K562 (cell line): ENCODE measurements around the gene KDELR3. TPM values are rescaled to one million over a fixed set of nuclear protein-coding genes. Genes with fewer than 3 reads are reported as not detected.

Experiments used
- ATAC-seq: fragments of 200-7000 bp; cut with Tn5 transposase; 3 replicates; pipeline ENCODE4 v1.9.1; 2020; ENCODE audit warnings: moderate library complexity
- BruUV-seq: library from RNA; stranded (reverse); fragments of 400-500 nt; replicated peaks from 2 replicates; lab custom pipeline; 2021; lab: Mats Ljungman, UMichigan
- CTCF ChIA-PET: fragments of 300-600 bp; formaldehyde crosslinking; extraction: SDS; loops from one replicate; lab custom pipeline; 2021; ENCODE audit warnings: low intra/inter-chr PET ratio; lab: Yijun Ruan, JAX
- POLR2A ChIA-PET: fragments of 300-600, 350-650 bp; sonication (Branson Sonifier 250); formaldehyde crosslinking; extraction: SDS; loops from one replicate; lab custom pipeline; 2021; ENCODE audit warnings: antibody characterized with exemption, inconsistent platforms; lab: Yijun Ruan, JAX
- DNase-seq, 4 experiments: peaks; one replicate each; pipeline versions ENCODE4 v3.0.0 to v3.0.0-alpha.2; 2011 to 2018; ENCODE audit warnings: low spot score in 3 of 4, mixed read lengths in 3 of 4; ENCODE audit errors: extremely low read depth in 1 of 4
- FAIRE-seq: peaks from 2 replicates; lab custom pipeline; 2011; peaks lifted over from hg19 to GRCh38; lab: Jason Lieb, UNC
- H2AFZ ChIP-seq: 2 replicates; pipeline ENCODE4 v1.6.0; 2011; ENCODE audit warnings: low read depth, low read length, control low read depth, inconsistent platforms
- H3K27ac ChIP-seq: fragments of 200-600 bp; 3 replicates; pipeline ENCODE4 v1.8.0; 2011; ENCODE audit warnings: low read depth, mild to moderate bottlenecking, control low read depth, inconsistent platforms, low read length, moderate library complexity, mixed read lengths; ENCODE audit errors: extremely low read depth
- H3K27me3 ChIP-seq, 2 experiments: fragments of 300-600 bp in 1 of 2; 2 replicates in 1 of 2; 3 replicates in 1 of 2; pipeline versions ENCODE4 v1.6.0 to v1.8.0; 2011; ENCODE audit warnings: inconsistent platforms in 2 of 2, low read length in 2 of 2, mild to moderate bottlenecking in 1 of 2, mixed read lengths in 1 of 2, moderate library complexity in 1 of 2; ENCODE audit not compliant: control insufficient read depth in 2 of 2, insufficient read depth in 2 of 2
- H3K36me3 ChIP-seq: fragments of 300-600 bp; 3 replicates; pipeline ENCODE4 v1.8.0; 2011; ENCODE audit warnings: mild to moderate bottlenecking, low read length, inconsistent platforms; ENCODE audit not compliant: control insufficient read depth, insufficient read depth
- H3K4me1 ChIP-seq, 2 experiments: fragments of 200-600 bp in 1 of 2; replicated peaks in 1 of 2; 2 replicates in 1 of 2; 3 replicates in 1 of 2; pipeline versions ENCODE4 v1.5.1 to v1.8.0; 2011; ENCODE audit warnings: inconsistent platforms in 2 of 2, low read length in 2 of 2, mild to moderate bottlenecking in 1 of 2, mixed read lengths in 1 of 2, moderate library complexity in 1 of 2; ENCODE audit not compliant: control insufficient read depth in 2 of 2, insufficient read depth in 2 of 2
- H3K4me2 ChIP-seq: 2 replicates; pipeline ENCODE4 v1.6.1; 2011; ENCODE audit warnings: low read length, control low read depth, inconsistent platforms, mixed read lengths; ENCODE audit not compliant: insufficient read depth
- H3K4me3 ChIP-seq: fragments of 200-600 bp; sonication (generic), shearing (Covaris generic); 2 replicates; pipeline ENCODE4 v1.5.1; 2016; ENCODE audit warnings: control low read depth, inconsistent platforms
- H3K79me2 ChIP-seq: fragments of 200-600 bp; 3 replicates; pipeline ENCODE4 v1.8.0; 2011; ENCODE audit warnings: low read length, inconsistent platforms; ENCODE audit not compliant: control insufficient read depth, insufficient read depth
- H3K9ac ChIP-seq, 2 experiments: 2 replicates each; pipeline versions ENCODE4 v1.6.0 to v1.6.1; 2011; ENCODE audit warnings: low read depth in 2 of 2, low read length in 2 of 2, control low read depth in 1 of 2, inconsistent platforms in 1 of 2, mild to moderate bottlenecking in 1 of 2, mixed read lengths in 1 of 2; ENCODE audit not compliant: insufficient read depth in 1 of 2
- H3K9me1 ChIP-seq: one replicate; pipeline ENCODE4 v1.6.0; 2011; ENCODE audit warnings: inconsistent platforms, mild to moderate bottlenecking, low read length, moderate library complexity; ENCODE audit not compliant: control insufficient read depth, insufficient read depth
- H3K9me3 ChIP-seq: replicated peaks from 2 replicates; pipeline ENCODE4 v1.5.1; 2011; ENCODE audit warnings: low read depth, low read length, inconsistent platforms; ENCODE audit not compliant: control insufficient read depth, insufficient read depth
- H4K20me1 ChIP-seq: replicated peaks from 2 replicates; pipeline ENCODE4 v1.6.1; 2011; ENCODE audit warnings: low read length, inconsistent platforms, mixed read lengths; ENCODE audit not compliant: control insufficient read depth, insufficient read depth
- CC2D1A ChIP-seq: fragments of 450-650 bp; IDR thresholded peaks from 2 replicates; pipeline ENCODE4 v1.6.1; 2017; ENCODE audit warnings: mild to moderate bottlenecking
- CHAMP1 ChIP-seq: fragments of 450-650 bp; IDR thresholded peaks from 2 replicates; pipeline ENCODE4 v1.6.1; 2016; ENCODE audit warnings: mild to moderate bottlenecking
- E2F6 ChIP-seq, 2 experiments: IDR thresholded peaks; 2 replicates each; pipeline ENCODE4 v1.6.1; 2011; ENCODE audit warnings: borderline replicate concordance in 1 of 2, control low read depth in 1 of 2, low read depth in 1 of 2, low read length in 1 of 2, mild to moderate bottlenecking in 1 of 2, mixed read lengths in 1 of 2, moderate library complexity in 1 of 2; ENCODE audit not compliant: insufficient read depth in 1 of 2, insufficient read length in 1 of 2, poor library complexity in 1 of 2, severe bottlenecking in 1 of 2; ENCODE audit errors: extremely low read depth in 1 of 2
- FOXA1 ChIP-seq: fragments of 450-650 bp; IDR thresholded peaks from 2 replicates; pipeline ENCODE4 v1.6.1; 2016; ENCODE audit warnings: mild to moderate bottlenecking, borderline replicate concordance
- HNRNPL ChIP-seq: fragments of 200-400 bp; formaldehyde crosslinking; IDR thresholded peaks from 2 replicates; pipeline ENCODE4 v1.6.1; 2017; ENCODE audit warnings: low read depth, mild to moderate bottlenecking, low read length
- ILK ChIP-seq: fragments of 450-650 bp; IDR thresholded peaks from 2 replicates; pipeline ENCODE4 v1.6.1; 2016; ENCODE audit warnings: missing genetic modification characterization, low read depth, mild to moderate bottlenecking, missing compliant biosample characterization, moderate library complexity, borderline replicate concordance
- KAT7 ChIP-seq: sonication (generic); formaldehyde crosslinking; IDR thresholded peaks from 2 replicates; pipeline ENCODE4 v1.8.0; 2022; ENCODE audit warnings: missing genetic modification reagents, mild to moderate bottlenecking, borderline replicate concordance
- MAFG ChIP-seq: fragments of 450-650 bp; conservative IDR thresholded peaks from 2 replicates; pipeline ENCODE4 v1.6.1; 2016; ENCODE audit warnings: missing genetic modification characterization, missing compliant biosample characterization
- NUFIP1 ChIP-seq: fragments of 450-650 bp; IDR thresholded peaks from 2 replicates; pipeline ENCODE4 v1.6.1; 2018; ENCODE audit not compliant: partially characterized antibody
- PURB ChIP-seq: sonication (generic); formaldehyde crosslinking; IDR thresholded peaks from 2 replicates; pipeline ENCODE4 v1.9.0; 2021; ENCODE audit warnings: low read depth, mild to moderate bottlenecking, missing genetic modification reagents
- TAF7 ChIP-seq: fragments of 450-650 bp; IDR thresholded peaks from 2 replicates; pipeline ENCODE4 v1.6.1; 2016; ENCODE audit warnings: missing genetic modification characterization, missing compliant biosample characterization
- ZBTB5 ChIP-seq: fragments of 450-650 bp; IDR thresholded peaks from 2 replicates; pipeline ENCODE4 v1.6.1; 2017; ENCODE audit warnings: antibody characterized with exemption
- ZFP36 ChIP-seq: fragments of 150-350 bp; IDR thresholded peaks from 2 replicates; pipeline ENCODE4 v1.6.1; 2018; ENCODE audit warnings: low read length, low read depth; ENCODE audit not compliant: partially characterized antibody
- ZNF311 ChIP-seq: fragments of 250-450 bp; sonication (Bioruptor Pico); IDR thresholded peaks from 2 replicates; pipeline ENCODE4 v1.4.0; 2020; ENCODE audit warnings: mild to moderate bottlenecking, moderate library complexity
- WGBS: fragments of 100-300 bp; shearing (Covaris generic); methylation state at CpG from one replicate; pipeline ENCODE4 v1.1.6; 2016; ENCODE audit warnings: low coverage, mixed read lengths; ENCODE audit not compliant: insufficient coverage; ENCODE audit errors: missing lambda C conversion rate; 5-methylcytosine and 5-hydroxymethylcytosine counted together
- in situ Hi-C: fragments of 300-500 bp; cut with MboI; formaldehyde crosslinking; loops from 4 replicates; pipeline ENCODE4 v1.15.0; 2018; ENCODE audit warnings: inconsistent platforms, mixed read lengths
- intact Hi-C: fragments of 100-400 bp; cut with micrococcal nuclease; formaldehyde crosslinking; loops from 2 replicates; pipeline ENCODE4 v1.14.2; 2022
- polyA plus RNA-seq, 8 experiments: library from polyadenylated mRNA; depleted of rRNA in 4 of 8; stranded (reverse) in 5 of 8; unstranded in 3 of 8; fragments of >200 nt; fragmentation: Nextera tagmentation in 2 of 8; fragmentation: Illumina TruSeq in 1 of 8; extraction: Ambion mirVana in 2 of 8; extraction: Trizol in 1 of 8; gene quantifications; 2 replicates each; pipeline versions ENCODE4 v1.2.1 to v1.2.3, GENCODE V29; 2011 to 2014; ENCODE audit warnings: inconsistent platforms in 1 of 8, missing spikeins in 1 of 8
- total RNA-seq, 7 experiments: library from RNA; depleted of rRNA in 6 of 7; stranded (reverse); fragments of >200 nt in 6 of 7; fragmentation: Illumina TruSeq in 2 of 7; extraction: Trizol in 2 of 7; gene quantifications; 2 replicates each; pipeline versions ENCODE4 v1.2.1 to v1.2.3, GENCODE V29; 2011 to 2021; ENCODE audit warnings: low replicate concordance in 1 of 7
- TF ChIP-seq, protein P1 (sequence below): sonication (generic); formaldehyde crosslinking; IDR thresholded peaks from 2 replicates; pipeline ENCODE4 v1.8.1; 2023; ENCODE audit warnings: mild to moderate bottlenecking, missing genetic modification reagents

KDELR3 gene
- total and polyA plus RNA-seq, 9 of the 15 experiments (the other 6 are each of a cell fraction or from before 2014, with no cell fraction given): 7.1 to 44.8 (median 9.6) TPM

DNA sequence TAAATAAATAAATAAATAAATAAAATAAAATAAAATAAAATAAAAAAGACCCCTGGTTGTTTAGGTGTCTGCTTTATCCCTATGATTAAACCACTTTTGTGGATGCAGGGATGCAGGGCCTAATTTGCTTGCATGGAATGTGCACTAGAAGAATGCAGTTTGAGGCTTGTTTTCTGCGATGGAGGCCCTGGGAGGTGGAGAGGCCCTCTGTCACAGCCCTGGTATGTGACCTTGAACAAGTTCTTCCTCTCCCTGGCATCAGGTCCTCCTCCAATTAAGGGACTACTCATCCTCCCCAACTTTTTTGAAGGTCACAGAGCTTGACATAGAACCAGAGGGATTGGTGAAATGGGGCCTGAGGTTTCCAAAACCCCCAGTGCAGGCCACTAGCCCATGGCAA, 35.6 kb upstream of the KDELR3 start:
- no peaks in the 10 kb centered on the region for H4K20me1 ChIP-seq
- intact Hi-C loops: no loop called here
- FAIRE-seq (no peak), ATAC-seq (no peak), DNase-seq (no peak)
- BruUV-seq: no TSS peak
- H3K79me2 ChIP-seq: no peaks in the 10 kb centered on the region
- ChIA-PET POLR2A (no interaction called here), CTCF (no interaction called here)
- H3K4me2 ChIP-seq: no peak overlapping the region
- H3K27ac ChIP-seq: no peak overlapping the region
- H3K9ac ChIP-seq: no peak overlapping the region
- no peaks in the 10 kb centered on the region for H3K9me3 ChIP-seq
- no peak overlapping the region for H2AFZ ChIP-seq
- in situ Hi-C loops: no loop called here
- WGBS: 92% methylated on average over 1 of the region's 1 CpG
- H3K4me1 ChIP-seq: peaks cover 0 to 13% of the 10 kb centered on the region in 2 experiments; a peak in 2 of 5 replicates
- no peaks in the 10 kb centered on the region for H3K36me3 ChIP-seq
- H3K27me3 ChIP-seq: no peaks in the 10 kb centered on the region; a peak in 1 of 5 replicates
- H3K9me1 ChIP-seq: no peaks in the 10 kb centered on the region
- no peak overlapping the region for H3K4me3 ChIP-seq
- no peak for TF ChIP-seq CC2D1A
- no peak for TF ChIP-seq KAT7 (CRISPR knock-in tag)
- TF ChIP-seq NUFIP1: no peak
- no peak for TF ChIP-seq HNRNPL
- TF ChIP-seq ZNF311 (CRISPR knock-in tag): no peak
- TF ChIP-seq CHAMP1: no peak
- TF ChIP-seq ILK (tag): no peak
- no peak for TF ChIP-seq MAFG (tag)
- no peak for TF ChIP-seq ZBTB5
- TF ChIP-seq, protein P1, sequence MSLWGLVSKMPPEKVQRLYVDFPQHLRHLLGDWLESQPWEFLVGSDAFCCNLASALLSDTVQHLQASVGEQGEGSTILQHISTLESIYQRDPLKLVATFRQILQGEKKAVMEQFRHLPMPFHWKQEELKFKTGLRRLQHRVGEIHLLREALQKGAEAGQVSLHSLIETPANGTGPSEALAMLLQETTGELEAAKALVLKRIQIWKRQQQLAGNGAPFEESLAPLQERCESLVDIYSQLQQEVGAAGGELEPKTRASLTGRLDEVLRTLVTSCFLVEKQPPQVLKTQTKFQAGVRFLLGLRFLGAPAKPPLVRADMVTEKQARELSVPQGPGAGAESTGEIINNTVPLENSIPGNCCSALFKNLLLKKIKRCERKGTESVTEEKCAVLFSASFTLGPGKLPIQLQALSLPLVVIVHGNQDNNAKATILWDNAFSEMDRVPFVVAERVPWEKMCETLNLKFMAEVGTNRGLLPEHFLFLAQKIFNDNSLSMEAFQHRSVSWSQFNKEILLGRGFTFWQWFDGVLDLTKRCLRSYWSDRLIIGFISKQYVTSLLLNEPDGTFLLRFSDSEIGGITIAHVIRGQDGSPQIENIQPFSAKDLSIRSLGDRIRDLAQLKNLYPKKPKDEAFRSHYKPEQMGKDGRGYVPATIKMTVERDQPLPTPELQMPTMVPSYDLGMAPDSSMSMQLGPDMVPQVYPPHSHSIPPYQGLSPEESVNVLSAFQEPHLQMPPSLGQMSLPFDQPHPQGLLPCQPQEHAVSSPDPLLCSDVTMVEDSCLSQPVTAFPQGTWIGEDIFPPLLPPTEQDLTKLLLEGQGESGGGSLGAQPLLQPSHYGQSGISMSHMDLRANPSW (CRISPR knock-in tag): no peak
- TF ChIP-seq ZFP36: no peak
- TF ChIP-seq E2F6 (IDR thresholded peaks at IDR 0.05; ENCODE audit: borderline replicate concordance in 1 of 2, extremely low read depth in 1 of 2, insufficient read depth in 1 of 2, insufficient read length in 1 of 2, low read depth in 1 of 2, low read length in 1 of 2, poor library complexity in 1 of 2, severe bottlenecking in 1 of 2): no peak
- no peak for TF ChIP-seq FOXA1
- TF ChIP-seq TAF7: no peak
- no peak for TF ChIP-seq PURB (CRISPR knock-in tag)
